Loucy (cell line): ENCODE data around the gene COL26A1.

Experiments
- H2AFZ ChIP-seq: fragments of 200-600 bp; sonication (generic); 2 replicates; pipeline ENCODE4 v1.6.0; 2016; ENCODE audit warnings: antibody characterized with exemption, mild to moderate bottlenecking, low read length, moderate library complexity
- H3F3A ChIP-seq: fragments of 200-600 bp; 2 replicates; pipeline ENCODE4 v1.6.0; 2016; ENCODE audit warnings: antibody characterized with exemption, low read depth, mild to moderate bottlenecking
- H3K27me3 ChIP-seq: fragments of 200-600 bp; sonication (generic); 2 replicates; pipeline ENCODE4 v1.6.1; 2014; ENCODE audit warnings: low read length, mild to moderate bottlenecking; ENCODE audit not compliant: insufficient read depth, poor library complexity, severe bottlenecking
- H3K36me3 ChIP-seq: fragments of 200-600 bp; sonication (generic); 2 replicates; pipeline ENCODE4 v1.6.1; 2016; ENCODE audit warnings: low read length; ENCODE audit not compliant: insufficient read depth
- H3K4me1 ChIP-seq: fragments of 200-600 bp; sonication (generic); 2 replicates; pipeline ENCODE4 v1.5.1; 2014; ENCODE audit warnings: low read length, mild to moderate bottlenecking; ENCODE audit not compliant: insufficient read depth, poor library complexity, severe bottlenecking
- H3K4me2 ChIP-seq: fragments of 200-600 bp; sonication (generic); 2 replicates; pipeline ENCODE4 v1.6.0; 2014; ENCODE audit warnings: antibody characterized with exemption, low read length, low read depth, mild to moderate bottlenecking; ENCODE audit not compliant: poor library complexity, severe bottlenecking
- H3K4me3 ChIP-seq: fragments of 200-600 bp; sonication (generic); 2 replicates; pipeline ENCODE4 v1.5.1; 2014; ENCODE audit warnings: low read length, mild to moderate bottlenecking, mixed read lengths; ENCODE audit not compliant: poor library complexity, severe bottlenecking
- H3K79me2 ChIP-seq: fragments of 200-600 bp; sonication (generic); 2 replicates; pipeline ENCODE4 v1.6.1; 2014; ENCODE audit warnings: low read length; ENCODE audit not compliant: insufficient read depth
- H3K9ac ChIP-seq: fragments of 200-600 bp; sonication (generic); 2 replicates; pipeline ENCODE4 v1.6.0; 2014; ENCODE audit warnings: mild to moderate bottlenecking, low read depth, low read length, moderate library complexity; ENCODE audit not compliant: poor library complexity, severe bottlenecking
- H3K9me2 ChIP-seq: fragments of 200-600 bp; sonication (generic); replicated peaks from 2 replicates; pipeline ENCODE4 v1.6.1; 2016; ENCODE audit warnings: low read depth, low read length, mixed read lengths
- H3K9me3 ChIP-seq: fragments of 200-600 bp; sonication (generic); 2 replicates; pipeline ENCODE4 v1.6.1; 2014; ENCODE audit warnings: mild to moderate bottlenecking, antibody characterized with exemption, low read length, low read depth; ENCODE audit not compliant: insufficient read depth
- H4K20me1 ChIP-seq: fragments of 200-600 bp; sonication (generic); 2 replicates; pipeline ENCODE4 v1.6.0; 2014; ENCODE audit warnings: antibody characterized with exemption, low read length, mild to moderate bottlenecking; ENCODE audit not compliant: insufficient read depth, poor library complexity, severe bottlenecking
- CTCF ChIP-seq: fragments of 200-600 bp; sonication (generic); conservative IDR thresholded peaks from 2 replicates; pipeline ENCODE4 v1.5.1; 2014; ENCODE audit warnings: mild to moderate bottlenecking, antibody characterized with exemption, low read length
- EZH2phosphoT487 ChIP-seq: fragments of 200-600 bp; IDR thresholded peaks from 2 replicates; pipeline ENCODE4 v1.6.1; 2018; ENCODE audit warnings: antibody characterized with exemption, mild to moderate bottlenecking, moderate library complexity, borderline replicate concordance

Gene COL26A1

GRCh38 chr7:101441890-101442289, 79.2 kb downstream of the COL26A1 start:
- H3K4me2 ChIP-seq, result peak overlapping the region; percentile 31
- no peaks in the 10 kb centered on the region for H3K79me2 ChIP-seq
- H2AFZ ChIP-seq, result no peak overlapping the region
- H4K20me1 ChIP-seq, result no peaks in the 10 kb centered on the region
- H3K9me3 ChIP-seq, result no peaks in the 10 kb centered on the region
- H3K4me1 ChIP-seq, result peaks cover 11% of the 10 kb centered on the region
- no peak for TF ChIP-seq CTCF
- TF ChIP-seq EZH2phosphoT487, result no peak
- no peak overlapping the region for H3K9ac ChIP-seq
- H3K36me3 ChIP-seq, result no peaks in the 10 kb centered on the region
- H3K4me3 ChIP-seq, result no peak overlapping the region
- no peaks in the 10 kb centered on the region for H3K27me3 ChIP-seq
- H3K9me2 ChIP-seq, result no peaks in the 10 kb centered on the region
- H3F3A ChIP-seq, result no peaks in the 10 kb centered on the region

- Histone ChIP-seq H3K36me3 (no peaks in the 10 kb centered on the region), H3F3A (no peaks in the 10 kb centered on the region), H3K4me3 (peak overlapping the region; percentile 13), H3K9me2 (no peaks in the 10 kb centered on the region), H3K4me1 (peaks cover 11% of the 10 kb centered on the region), H3K27me3 (no peaks in the 10 kb centered on the region), H3K9ac (no peak overlapping the region), H4K20me1 (no peaks in the 10 kb centered on the region), H3K4me2 (peak overlapping the region; percentile 31), H3K79me2 (no peaks in the 10 kb centered on the region), H3K9me3 (no peaks in the 10 kb centered on the region), H2AFZ (no peak overlapping the region)
- TF ChIP-seq EZH2phosphoT487 (no peak), CTCF (no peak)
These were observed 79.9 kb downstream of the COL26A1 start for GRCh38 chr7:101442426-101443070.

GRCh38 chr7:101450064-101450463, 87.4 kb downstream of the COL26A1 start:
- Histone ChIP-seq H3K4me3 (no peak overlapping the region), H3K4me1 (no peaks in the 10 kb centered on the region), H3K36me3 (no peaks in the 10 kb centered on the region), H3K9me3 (no peaks in the 10 kb centered on the region), H2AFZ (no peak overlapping the region), H4K20me1 (no peaks in the 10 kb centered on the region), H3F3A (no peaks in the 10 kb centered on the region), H3K4me2 (no peak overlapping the region), H3K79me2 (no peaks in the 10 kb centered on the region), H3K27me3 (no peaks in the 10 kb centered on the region), H3K9ac (no peak overlapping the region), H3K9me2 (no peaks in the 10 kb centered on the region)
- no peak for TF ChIP-seq CTCF
- no peak for TF ChIP-seq EZH2phosphoT487
